Spleen (tissue), 11 donors: ENCODE data around the gene MRPL17. TPM values are rescaled to one million over a fixed set of nuclear protein-coding genes. Genes with fewer than 3 reads are reported as not detected.

ENCODE experiments used
- DNase-seq: peaks from one replicate; pipeline ENCODE4 v3.0.0-alpha.2; 2020
- H3K27ac ChIP-seq, 8 donors: fragments of 200-600 bp; sonication (generic) in 7 of 8; 1 replicate in 4 of 8; 2 replicates in 4 of 8; pipeline versions ENCODE4 v1.5.0 to v1.8.0; 2016 to 2021; ENCODE audit warnings: inconsistent platforms in 4 of 8, mild to moderate bottlenecking in 4 of 8, moderate library complexity in 1 of 8
- H3K27me3 ChIP-seq, 7 donors: fragments of 200-600 bp; sonication (generic) in 6 of 7; replicated peaks in 1 of 7; 1 replicate in 4 of 7; 2 replicates in 3 of 7; pipeline versions ENCODE4 v1.5.0 to v1.8.0; 2016 to 2021; ENCODE audit warnings: inconsistent platforms in 3 of 7, mild to moderate bottlenecking in 1 of 7
- H3K36me3 ChIP-seq, 6 donors: fragments of 200-600 bp; sonication (generic) in 5 of 6; 1 replicate in 4 of 6; 2 replicates in 2 of 6; pipeline versions ENCODE4 v1.5.0 to v1.8.0; 2016 to 2021; ENCODE audit warnings: inconsistent platforms in 2 of 6
- H3K4me1 ChIP-seq, 6 donors: fragments of 200-600 bp; sonication (generic) in 5 of 6; 1 replicate in 3 of 6; 2 replicates in 3 of 6; pipeline versions ENCODE4 v1.5.0 to v1.8.0; 2016 to 2021; ENCODE audit warnings: inconsistent platforms in 3 of 6
- H3K4me3 ChIP-seq, 8 donors: fragments of 200-600 bp; sonication (generic) in 7 of 8; 1 replicate in 4 of 8; 2 replicates in 4 of 8; pipeline versions ENCODE4 v1.5.0 to v1.8.0; 2016 to 2021; ENCODE audit warnings: inconsistent platforms in 4 of 8, mild to moderate bottlenecking in 4 of 8, moderate library complexity in 2 of 8
- H3K9me3 ChIP-seq, 8 donors: fragments of 200-600 bp; sonication (generic) in 7 of 8; 1 replicate in 4 of 8; 2 replicates in 4 of 8; pipeline versions ENCODE4 v1.5.0 to v1.8.0; 2016 to 2021; ENCODE audit warnings: inconsistent platforms in 4 of 8
- POLR2A ChIP-seq, 3 donors: fragments of 450-650 bp; IDR thresholded peaks; one replicate each; pipeline ENCODE4 v1.5.1; 2017; ENCODE audit warnings: antibody characterized with exemption in 3 of 3, mild to moderate bottlenecking in 1 of 3
- POLR2AphosphoS5 ChIP-seq, 3 donors: sonication (generic); formaldehyde crosslinking; IDR thresholded peaks; one replicate each; pipeline ENCODE4 v1.5.1; 2017; ENCODE audit warnings: antibody characterized with exemption in 3 of 3
- WGBS, 5 donors: extraction: QIAGEN DNeasy Blood & Tissue Kit in 3 of 5; methylation state at CpG; one replicate each; pipeline versions ENCODE4 v1.1.5 to v1.1.7; 2013 to 2018; 5-methylcytosine and 5-hydroxymethylcytosine counted together
- intact Hi-C: fragments of 100-400 bp; cut with DNase I; formaldehyde crosslinking; loops from one replicate; pipeline ENCODE4 v1.15.0; 2023; ENCODE audit warnings: low total_unique reads
- polyA plus RNA-seq, 3 donors: library from polyadenylated mRNA; stranded (reverse); fragments of 200-250 nt; gene quantifications; one replicate each; pipeline ENCODE4 v1.2.1, GENCODE V29; 2013
- total RNA-seq, 7 donors: library from RNA; depleted of rRNA in 3 of 7; stranded (reverse); fragments of >200 nt in 3 of 7; fragmentation: NEBNext Ultra II Directional in 4 of 7; extraction: Animal tissue kit (Norgen Biotek cat#: 25700) in 4 of 7; gene quantifications; one replicate each; pipeline versions ENCODE4 v1.1.0 to v1.2.1, GENCODE V29; 2016 to 2021
- TF ChIP-seq, protein P1 (sequence below), 11 experiments: fragments of 200-600 bp in 7 of 11; fragments of 450-650 bp in 4 of 11; sonication (generic) in 4 of 11; IDR thresholded peaks in 8 of 11; conservative IDR thresholded peaks in 3 of 11; 1 replicate in 7 of 11; 2 replicates in 4 of 11; pipeline versions ENCODE4 v1.4.0 to v1.8.0; 2016 to 2021; ENCODE audit warnings: antibody characterized with exemption in 11 of 11, inconsistent platforms in 4 of 11, mild to moderate bottlenecking in 1 of 11
- donor health status: healthy with polysubstance abuse.
- donor health status: DM: no; HTN: no; CAD: no; lungs with moderate emphysema.
- donor health status: DM: no; HTN: no; CAD: no.
- donor health status: Bipolar disorder and iron deficiency.
- donor health status: healthy.
- donor health status: DM: no; HTN: no; CAD: no.
- donor health status: DM: yes; HTN: yes; CAD: no.

The MRPL17 gene
- total and polyA plus RNA-seq, 10 donors: 31.1 to 74.7 (median 42.0) TPM

DNA sequence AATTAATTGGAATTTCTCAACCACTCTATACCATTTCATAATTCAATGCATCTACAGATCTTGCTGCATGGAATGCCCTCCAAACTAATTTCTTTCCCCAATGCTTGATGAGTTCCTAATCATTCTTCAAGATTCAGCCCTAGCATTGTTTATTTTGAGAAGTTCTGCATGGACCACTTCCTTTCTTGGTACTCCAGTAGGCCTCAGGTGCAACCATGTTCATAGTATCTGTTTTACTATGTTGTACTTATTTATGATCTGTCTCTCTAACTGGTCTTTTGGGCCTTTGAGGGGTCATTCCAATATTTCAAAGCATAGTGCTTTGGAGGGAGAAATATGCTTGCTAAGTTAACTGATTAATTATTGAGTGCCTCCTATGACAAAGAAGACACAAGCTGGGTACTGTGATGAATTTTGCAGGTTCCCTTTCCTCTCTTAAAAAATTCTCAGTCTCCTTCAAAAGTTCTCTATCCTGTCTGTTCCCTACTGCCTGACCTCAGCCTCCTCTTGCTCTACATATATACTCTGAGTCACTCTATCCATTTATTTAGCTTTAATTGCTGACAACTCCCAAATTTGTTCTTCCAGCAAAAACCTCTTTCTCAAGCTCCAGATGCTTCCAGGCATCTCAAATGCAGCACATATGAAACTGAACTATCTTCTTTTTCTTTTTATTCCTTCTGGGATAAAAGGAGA lies 9.5 kb downstream of the MRPL17 start:
- Histone ChIP-seq H3K27me3 (no peaks in the 10 kb centered on the region), H3K9me3 (no peaks in the 10 kb centered on the region), H3K27ac (no peak overlapping the region), H3K4me3 (no peak overlapping the region), H3K36me3 (no peaks in the 10 kb centered on the region), H3K4me1 (peaks cover 0 to 30% (median 13%) of the 10 kb centered on the region in 6 donors)
- no peak for DNase-seq
- TF ChIP-seq, protein P1, sequence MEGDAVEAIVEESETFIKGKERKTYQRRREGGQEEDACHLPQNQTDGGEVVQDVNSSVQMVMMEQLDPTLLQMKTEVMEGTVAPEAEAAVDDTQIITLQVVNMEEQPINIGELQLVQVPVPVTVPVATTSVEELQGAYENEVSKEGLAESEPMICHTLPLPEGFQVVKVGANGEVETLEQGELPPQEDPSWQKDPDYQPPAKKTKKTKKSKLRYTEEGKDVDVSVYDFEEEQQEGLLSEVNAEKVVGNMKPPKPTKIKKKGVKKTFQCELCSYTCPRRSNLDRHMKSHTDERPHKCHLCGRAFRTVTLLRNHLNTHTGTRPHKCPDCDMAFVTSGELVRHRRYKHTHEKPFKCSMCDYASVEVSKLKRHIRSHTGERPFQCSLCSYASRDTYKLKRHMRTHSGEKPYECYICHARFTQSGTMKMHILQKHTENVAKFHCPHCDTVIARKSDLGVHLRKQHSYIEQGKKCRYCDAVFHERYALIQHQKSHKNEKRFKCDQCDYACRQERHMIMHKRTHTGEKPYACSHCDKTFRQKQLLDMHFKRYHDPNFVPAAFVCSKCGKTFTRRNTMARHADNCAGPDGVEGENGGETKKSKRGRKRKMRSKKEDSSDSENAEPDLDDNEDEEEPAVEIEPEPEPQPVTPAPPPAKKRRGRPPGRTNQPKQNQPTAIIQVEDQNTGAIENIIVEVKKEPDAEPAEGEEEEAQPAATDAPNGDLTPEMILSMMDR (IDR thresholded peaks at IDR 0.05 in 8 of 11, conservative IDR thresholded peaks at IDR 0.05 in 3 of 11): no peak
- no peak for TF ChIP-seq POLR2AphosphoS5 (IDR thresholded peaks at IDR 0.05)
- TF ChIP-seq POLR2A (IDR thresholded peaks at IDR 0.05): no peak
- intact Hi-C loops: no loop called here

DNA sequence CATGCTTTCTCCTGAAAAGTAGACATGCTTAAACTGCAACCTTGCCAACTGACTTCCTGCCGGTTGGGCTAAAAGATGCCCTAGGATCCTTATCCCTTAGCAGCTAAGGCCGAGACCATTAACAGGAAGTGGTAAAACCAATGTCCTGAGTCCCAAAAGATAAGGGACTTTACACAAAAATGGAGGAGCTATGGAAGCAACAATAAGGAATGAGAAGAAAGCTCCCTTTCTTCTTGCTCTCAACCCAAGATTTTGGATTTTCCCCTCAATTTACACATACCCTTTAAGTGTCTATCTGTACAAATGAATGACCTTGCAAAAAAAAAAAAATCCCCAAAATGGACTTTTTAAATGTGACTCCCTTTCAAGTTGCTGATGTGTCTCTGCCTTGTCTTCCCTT lies 11.1 kb downstream of the MRPL17 start:
- 39 to 56% (median 48%) methylated on average over 2 of the region's 2 CpGs for WGBS, 5 donors
- no peak for TF ChIP-seq POLR2A (IDR thresholded peaks at IDR 0.05)
- TF ChIP-seq, protein P1 (IDR thresholded peaks at IDR 0.05 in 8 of 11, conservative IDR thresholded peaks at IDR 0.05 in 3 of 11): no peak
- TF ChIP-seq POLR2AphosphoS5 (IDR thresholded peaks at IDR 0.05): no peak
- DNase-seq: no peak
- Histone ChIP-seq H3K4me1 (peaks cover 5 to 40% (median 20%) of the 10 kb centered on the region in 6 donors), H3K9me3 (no peaks in the 10 kb centered on the region), H3K4me3 (no peak overlapping the region), H3K36me3 (no peaks in the 10 kb centered on the region), H3K27ac (no peak overlapping the region), H3K27me3 (no peaks in the 10 kb centered on the region)
- intact Hi-C loops: no loop called here

DNA sequence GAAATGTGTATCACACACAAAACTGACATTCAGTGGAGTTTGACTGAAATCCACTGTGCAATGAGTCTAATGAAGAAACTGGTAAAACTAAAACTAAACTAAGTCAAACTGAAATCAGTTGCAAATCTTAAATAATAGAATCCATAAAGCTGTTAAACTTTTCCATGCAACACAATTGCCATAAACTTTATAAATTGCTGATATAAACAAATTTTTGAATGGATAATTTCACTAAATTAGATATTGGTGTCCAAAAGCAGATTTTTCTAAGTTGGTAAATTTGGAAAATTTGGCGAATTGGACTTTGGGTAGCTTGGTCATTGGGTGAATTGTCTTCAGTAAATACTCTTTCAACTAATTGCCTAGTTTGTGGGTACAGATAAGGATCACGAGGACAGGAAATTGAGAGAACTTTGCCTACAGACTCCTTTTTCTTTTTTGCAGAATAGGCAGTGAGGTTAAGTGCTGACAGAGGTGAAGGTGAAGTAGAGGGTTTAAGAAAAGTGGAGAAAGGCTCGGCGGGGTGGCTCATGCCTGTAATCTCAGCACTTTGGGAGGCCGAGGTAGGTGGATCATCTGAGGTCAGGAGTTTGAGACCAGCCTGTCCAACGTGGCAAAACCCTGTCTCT lies 12.8 kb downstream of the MRPL17 start:
- TF ChIP-seq, protein P1 (IDR thresholded peaks at IDR 0.05 in 8 of 11, conservative IDR thresholded peaks at IDR 0.05 in 3 of 11): no peak
- TF ChIP-seq POLR2AphosphoS5 (IDR thresholded peaks at IDR 0.05) (no peak), POLR2A (IDR thresholded peaks at IDR 0.05) (no peak)
- 67 to 76% (median 70%) methylated on average over 6 of the region's 6 CpGs for WGBS, 5 donors
- Histone ChIP-seq H3K4me3 (no peak overlapping the region), H3K4me1 (peaks cover 5 to 40% (median 19%) of the 10 kb centered on the region in 6 donors), H3K9me3 (no peaks in the 10 kb centered on the region), H3K27me3 (no peaks in the 10 kb centered on the region), H3K36me3 (no peaks in the 10 kb centered on the region), H3K27ac (no peak overlapping the region)
- no peak for DNase-seq
- intact Hi-C loops: no loop called here

DNA sequence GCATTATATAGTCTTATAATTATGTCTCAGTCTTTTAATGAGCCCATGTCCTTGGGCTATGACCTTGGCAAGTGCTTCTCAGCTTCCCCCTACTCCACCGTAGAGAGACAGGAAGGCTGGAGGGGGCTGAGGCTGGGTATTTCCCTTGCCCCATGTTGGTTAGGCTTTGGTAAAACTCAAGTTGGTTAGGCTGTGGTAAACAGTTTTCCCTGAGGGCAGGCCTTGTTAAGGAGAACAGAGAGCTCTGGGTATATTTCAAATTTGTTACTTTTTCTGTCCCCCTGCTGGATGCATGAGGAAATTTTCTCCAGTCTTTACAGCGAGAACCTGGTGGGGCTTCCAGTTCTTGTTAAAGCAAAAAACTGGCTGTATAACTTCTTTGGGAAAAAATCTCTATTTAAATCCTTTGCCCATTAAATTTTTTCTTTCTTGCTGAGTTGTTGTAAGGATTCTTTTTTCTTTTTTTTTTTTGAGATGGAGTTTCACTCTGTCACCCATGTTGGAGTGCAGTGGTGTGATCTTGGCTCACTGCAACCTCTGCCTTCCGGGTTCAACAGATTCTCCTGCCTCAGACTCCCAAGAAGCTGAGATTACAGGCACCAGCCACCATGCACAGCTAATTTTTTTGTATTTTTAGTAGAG lies 15.3 kb downstream of the MRPL17 start:
- H3K27me3 ChIP-seq: no peaks in the 10 kb centered on the region
- WGBS, 5 donors: 45 to 58% (median 53%) methylated on average over 3 of the region's 3 CpGs
- no peak for TF ChIP-seq POLR2A (IDR thresholded peaks at IDR 0.05)
- TF ChIP-seq, protein P1 (IDR thresholded peaks at IDR 0.05 in 8 of 11, conservative IDR thresholded peaks at IDR 0.05 in 3 of 11): peak; percentile 20 to 72 (median 56)
- no peak for TF ChIP-seq POLR2AphosphoS5 (IDR thresholded peaks at IDR 0.05)
- no peak for DNase-seq
- intact Hi-C loops: no loop called here
- no peaks in the 10 kb centered on the region for H3K9me3 ChIP-seq
- peaks cover 5 to 19% (median 7%) of the 10 kb centered on the region in 6 donors for H3K4me1 ChIP-seq
- H3K4me3 ChIP-seq: no peak overlapping the region
- peak overlapping the region in 2 of 8 donors; percentile 29 to 32 for H3K27ac ChIP-seq
- H3K36me3 ChIP-seq: no peaks in the 10 kb centered on the region
